C4-2B (cell line): ENCODE data around the gene TFEB.

Experiments used
- ZFX ChIP-seq: fragments of 450-650 bp; IDR thresholded peaks from 2 replicates; pipeline ENCODE4 v1.6.1; 2017
- TF ChIP-seq, protein P1 (sequence below): fragments of 450-650 bp; conservative IDR thresholded peaks from 2 replicates; pipeline ENCODE4 v1.5.1; 2017; ENCODE audit warnings: mild to moderate bottlenecking

DNA sequence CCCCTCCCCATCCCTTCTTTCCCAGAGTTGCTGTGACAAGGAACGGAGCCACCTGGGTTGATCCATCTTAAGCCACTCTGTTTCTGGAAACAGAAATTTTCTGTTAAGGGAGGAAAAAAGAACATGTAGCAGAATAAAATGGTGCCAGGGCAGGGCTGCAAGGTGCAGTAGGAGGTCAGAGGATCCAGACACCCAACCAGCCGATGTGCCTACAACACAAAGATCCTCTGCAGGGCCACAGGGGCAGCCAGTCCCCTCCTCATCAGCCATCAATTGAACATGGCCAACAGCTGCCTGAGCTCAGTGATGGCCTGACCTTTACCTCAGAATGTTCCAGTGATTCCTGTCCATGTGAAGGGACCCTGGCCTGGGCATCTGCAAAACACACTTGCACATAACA, 85.3 kb downstream of the TFEB start:
- TF ChIP-seq, protein P1, sequence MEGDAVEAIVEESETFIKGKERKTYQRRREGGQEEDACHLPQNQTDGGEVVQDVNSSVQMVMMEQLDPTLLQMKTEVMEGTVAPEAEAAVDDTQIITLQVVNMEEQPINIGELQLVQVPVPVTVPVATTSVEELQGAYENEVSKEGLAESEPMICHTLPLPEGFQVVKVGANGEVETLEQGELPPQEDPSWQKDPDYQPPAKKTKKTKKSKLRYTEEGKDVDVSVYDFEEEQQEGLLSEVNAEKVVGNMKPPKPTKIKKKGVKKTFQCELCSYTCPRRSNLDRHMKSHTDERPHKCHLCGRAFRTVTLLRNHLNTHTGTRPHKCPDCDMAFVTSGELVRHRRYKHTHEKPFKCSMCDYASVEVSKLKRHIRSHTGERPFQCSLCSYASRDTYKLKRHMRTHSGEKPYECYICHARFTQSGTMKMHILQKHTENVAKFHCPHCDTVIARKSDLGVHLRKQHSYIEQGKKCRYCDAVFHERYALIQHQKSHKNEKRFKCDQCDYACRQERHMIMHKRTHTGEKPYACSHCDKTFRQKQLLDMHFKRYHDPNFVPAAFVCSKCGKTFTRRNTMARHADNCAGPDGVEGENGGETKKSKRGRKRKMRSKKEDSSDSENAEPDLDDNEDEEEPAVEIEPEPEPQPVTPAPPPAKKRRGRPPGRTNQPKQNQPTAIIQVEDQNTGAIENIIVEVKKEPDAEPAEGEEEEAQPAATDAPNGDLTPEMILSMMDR, result no peak
- TF ChIP-seq ZFX, result no peak
